Choroid plexus epithelial cell (primary cell): ENCODE data around the gene FASTK.
A peak's percentile ranks its signal among the peaks of the same experiment; 100 is the strongest.

Source experiments
- DNase-seq: peaks from one replicate; pipeline ENCODE4 v3.0.0-alpha.2; 2010; ENCODE audit warnings: low read depth
- H3K4me3 ChIP-seq: 2 replicates; pipeline ENCODE4 v1.5.1; 2011; ENCODE audit warnings: low read depth, mild to moderate bottlenecking, control low read depth, low read length, moderate library complexity
- TF ChIP-seq, protein P1 (sequence below): conservative IDR thresholded peaks from 2 replicates; pipeline ENCODE4 v1.5.1; 2011; ENCODE audit warnings: low read depth, mild to moderate bottlenecking, control low read depth, inconsistent platforms, low read length, moderate library complexity

The FASTK gene

DNA sequence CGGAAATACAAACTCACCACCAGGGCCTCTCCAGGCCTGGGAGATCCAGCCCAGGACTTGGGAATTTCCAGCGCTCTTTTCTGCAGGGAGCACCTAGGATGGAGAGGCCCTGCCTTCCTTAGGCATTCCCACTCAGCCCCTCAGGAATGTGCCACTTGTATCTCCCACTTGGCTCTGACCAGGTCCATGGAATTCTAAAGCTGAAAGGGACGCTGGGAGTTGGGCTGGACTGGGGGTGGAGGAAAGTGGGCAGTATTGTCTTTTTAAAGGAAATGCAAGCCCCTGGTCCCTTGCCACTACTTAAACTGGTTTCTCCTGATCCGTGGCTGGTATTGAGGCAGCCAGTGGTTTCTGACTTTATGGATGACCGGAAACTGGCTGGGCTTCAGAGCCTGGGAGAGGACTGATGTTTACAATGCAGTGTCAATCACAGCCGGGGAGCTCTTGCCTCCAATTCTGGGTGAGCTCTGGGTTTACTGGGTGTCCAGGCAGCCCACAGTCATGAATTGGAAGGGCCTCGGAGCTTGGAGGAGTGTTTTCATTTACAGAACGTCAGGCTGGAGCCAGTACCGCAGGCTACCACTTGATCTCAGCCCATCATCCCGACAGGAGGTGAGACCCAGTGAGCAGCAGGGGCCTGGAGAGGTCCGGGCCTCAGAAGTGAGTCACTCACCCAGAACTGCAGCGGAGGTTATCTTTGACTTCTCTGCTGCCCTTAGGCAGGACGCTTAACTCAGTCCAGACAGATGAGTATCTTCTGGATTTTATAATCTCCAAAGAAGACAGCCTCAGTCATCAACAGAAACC lies 32.9 kb upstream of the FASTK start:
- TF ChIP-seq, protein P1, sequence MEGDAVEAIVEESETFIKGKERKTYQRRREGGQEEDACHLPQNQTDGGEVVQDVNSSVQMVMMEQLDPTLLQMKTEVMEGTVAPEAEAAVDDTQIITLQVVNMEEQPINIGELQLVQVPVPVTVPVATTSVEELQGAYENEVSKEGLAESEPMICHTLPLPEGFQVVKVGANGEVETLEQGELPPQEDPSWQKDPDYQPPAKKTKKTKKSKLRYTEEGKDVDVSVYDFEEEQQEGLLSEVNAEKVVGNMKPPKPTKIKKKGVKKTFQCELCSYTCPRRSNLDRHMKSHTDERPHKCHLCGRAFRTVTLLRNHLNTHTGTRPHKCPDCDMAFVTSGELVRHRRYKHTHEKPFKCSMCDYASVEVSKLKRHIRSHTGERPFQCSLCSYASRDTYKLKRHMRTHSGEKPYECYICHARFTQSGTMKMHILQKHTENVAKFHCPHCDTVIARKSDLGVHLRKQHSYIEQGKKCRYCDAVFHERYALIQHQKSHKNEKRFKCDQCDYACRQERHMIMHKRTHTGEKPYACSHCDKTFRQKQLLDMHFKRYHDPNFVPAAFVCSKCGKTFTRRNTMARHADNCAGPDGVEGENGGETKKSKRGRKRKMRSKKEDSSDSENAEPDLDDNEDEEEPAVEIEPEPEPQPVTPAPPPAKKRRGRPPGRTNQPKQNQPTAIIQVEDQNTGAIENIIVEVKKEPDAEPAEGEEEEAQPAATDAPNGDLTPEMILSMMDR: peak; percentile 37
- peak; percentile 77 for DNase-seq
- H3K4me3 ChIP-seq: no peak overlapping the region

DNA sequence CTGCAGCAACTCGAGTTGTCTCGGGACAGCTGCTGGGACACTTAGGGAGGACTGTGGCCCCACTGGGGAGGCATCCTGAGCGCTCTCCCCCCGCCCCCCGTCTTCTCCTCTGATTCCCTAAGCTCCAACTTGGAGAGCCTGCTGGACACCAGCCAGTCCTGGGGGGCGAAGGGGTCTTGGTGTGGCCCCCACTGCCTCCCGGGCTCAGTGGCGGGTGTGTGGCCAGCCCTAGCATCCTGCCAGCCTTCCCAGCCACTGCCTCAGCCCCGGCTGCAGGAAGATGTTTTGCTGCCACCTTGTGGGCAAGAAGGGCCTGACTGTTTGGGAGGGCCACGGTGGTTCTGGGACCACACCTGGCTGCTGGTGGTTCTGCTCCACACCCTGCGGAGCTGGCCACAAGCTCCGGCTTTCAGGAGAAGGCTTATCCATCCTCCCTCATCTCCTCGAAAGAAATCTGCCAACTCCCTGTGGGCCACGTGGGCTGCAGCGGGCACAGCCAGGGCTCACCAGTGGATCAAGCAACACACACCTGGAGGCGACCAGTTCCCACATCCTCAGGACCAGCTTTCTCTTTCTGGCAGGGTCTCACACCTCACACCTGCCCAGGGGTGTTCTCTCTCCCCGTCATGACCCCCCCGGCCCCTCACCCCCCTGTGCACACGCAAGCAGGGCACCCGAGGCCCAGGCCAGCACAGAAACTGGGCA lies 30.5 kb upstream of the FASTK start:
- H3K4me3 ChIP-seq: no peak overlapping the region
- DNase-seq: peak; percentile 80
- TF ChIP-seq, protein P1: peak; percentile 87

DNA sequence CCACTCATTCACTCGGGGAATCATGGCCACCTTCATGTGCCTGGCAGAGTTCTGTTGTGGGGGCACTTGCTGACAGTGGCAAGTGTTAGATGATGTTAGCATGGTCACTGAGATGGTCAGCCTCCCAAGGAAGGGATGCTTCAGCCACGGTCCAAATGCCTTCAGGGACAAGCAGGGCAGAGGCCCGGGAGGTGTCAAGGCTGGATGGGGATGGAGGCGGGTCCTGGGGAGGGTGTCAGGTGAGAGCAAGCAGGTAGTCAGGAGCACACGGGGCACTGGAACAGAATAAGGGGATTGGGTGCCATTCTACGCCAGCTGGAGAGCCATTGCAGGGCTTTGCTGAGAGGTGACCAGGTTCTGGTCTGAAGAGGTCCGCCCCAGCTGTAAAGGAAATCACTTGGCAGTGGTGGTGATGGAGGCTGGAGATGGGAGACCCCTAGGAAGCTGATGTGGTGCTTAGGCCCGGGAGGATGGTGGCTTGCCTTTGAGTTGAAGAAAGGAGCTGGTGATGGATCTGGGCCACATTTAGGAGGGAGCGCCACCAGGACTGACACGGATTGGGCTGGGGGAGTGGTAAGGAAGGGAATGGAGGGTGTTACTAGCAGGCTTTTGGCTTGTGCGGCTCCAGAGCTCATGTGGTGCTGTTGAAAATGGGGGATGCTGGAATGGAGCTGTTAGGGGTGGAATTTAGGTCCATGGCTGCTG lies 29.8 kb upstream of the FASTK start:
- TF ChIP-seq, protein P1: no peak
- no peak overlapping the region for H3K4me3 ChIP-seq
- DNase-seq: no peak

DNA sequence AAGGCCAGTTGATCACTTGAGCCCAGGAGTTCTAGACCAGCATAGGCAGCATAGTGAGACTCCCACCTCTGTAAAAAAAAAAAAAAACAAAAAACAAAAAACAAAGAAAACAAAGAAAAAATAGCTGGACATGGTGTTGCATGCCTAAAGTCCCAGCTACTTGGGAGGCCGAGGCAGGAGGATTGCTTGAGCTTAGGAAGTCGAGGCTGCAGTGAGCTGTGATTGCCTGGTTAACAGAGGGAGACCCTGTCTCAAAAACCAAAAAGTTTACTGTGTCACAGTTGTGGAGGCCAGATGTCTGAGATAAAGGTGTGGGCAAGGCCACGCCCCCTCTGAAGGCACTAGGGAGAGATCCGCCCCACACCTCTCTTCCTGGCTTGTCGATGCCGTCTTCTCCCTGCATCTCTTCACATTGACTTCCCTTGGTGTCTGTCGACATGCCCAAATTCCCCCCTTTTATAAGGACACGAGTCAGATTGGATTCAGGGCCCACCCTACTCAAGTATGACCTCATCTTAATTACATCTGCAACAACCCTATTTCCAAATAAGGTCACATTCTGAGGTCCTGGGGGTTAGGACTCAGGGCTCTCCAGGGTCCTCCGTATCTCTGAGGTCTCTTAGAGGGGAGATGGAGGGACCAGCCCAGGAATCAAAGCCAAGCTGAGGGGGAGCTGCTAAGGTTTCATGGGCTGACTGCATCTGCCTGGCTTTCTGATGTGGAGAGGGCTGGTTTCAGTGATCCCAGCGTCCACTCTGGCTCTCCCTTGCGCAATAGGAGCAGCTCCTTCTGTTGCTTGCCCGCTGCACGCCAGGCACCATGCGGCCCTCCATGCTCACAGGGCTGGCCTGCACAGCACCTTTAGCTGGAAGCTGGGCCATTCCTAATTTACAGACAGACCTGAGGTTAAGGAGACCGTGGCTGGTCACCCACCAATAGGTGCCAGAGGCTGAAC lies 28.8 kb upstream of the FASTK start:
- TF ChIP-seq, protein P1: no peak
- H3K4me3 ChIP-seq: no peak overlapping the region
- DNase-seq: peak; percentile 37

DNA sequence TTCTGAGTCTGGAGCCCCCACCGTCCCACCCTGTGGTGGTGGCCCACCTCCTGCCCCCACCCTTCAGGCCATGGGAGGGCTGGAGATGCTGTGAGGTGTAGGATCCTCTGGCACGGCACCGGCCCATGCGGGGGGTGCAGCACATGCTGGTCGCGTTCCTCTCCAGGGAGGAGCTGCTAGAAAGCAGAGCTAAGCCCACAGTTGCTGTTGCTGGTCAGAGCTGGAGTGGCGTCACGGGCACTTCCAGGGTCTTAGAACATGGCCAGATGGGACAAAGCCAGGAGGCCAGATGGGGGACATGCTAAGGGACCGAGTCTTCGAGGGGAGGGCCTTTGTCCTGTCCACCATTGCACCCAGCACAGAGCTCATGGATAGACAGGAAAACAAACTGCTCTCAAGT lies 27.3 kb upstream of the FASTK start:
- DNase-seq: no peak
- H3K4me3 ChIP-seq: no peak overlapping the region
- TF ChIP-seq, protein P1: no peak
